NOMO-1 treated with dmso at 0.1 percent for 144 hours (cell line): Measurements from ENCODE around the gene NBEA.
"Not testable (repeated sequence)": the region's sequence is repeated elsewhere in the genome, so short reads cannot be mapped to it uniquely, and the experiment has no call there.

Source experiments
- DNase-seq: peaks from one replicate; lab custom pipeline; 2025; ENCODE audit not compliant: unreplicated experiment; lab: John Stamatoyannopoulos, UW

The NBEA gene

GRCh38 chr13:34944274-34944634 is 2.2 kb downstream of the NBEA start:
- DNase-seq: no peak

DNA sequence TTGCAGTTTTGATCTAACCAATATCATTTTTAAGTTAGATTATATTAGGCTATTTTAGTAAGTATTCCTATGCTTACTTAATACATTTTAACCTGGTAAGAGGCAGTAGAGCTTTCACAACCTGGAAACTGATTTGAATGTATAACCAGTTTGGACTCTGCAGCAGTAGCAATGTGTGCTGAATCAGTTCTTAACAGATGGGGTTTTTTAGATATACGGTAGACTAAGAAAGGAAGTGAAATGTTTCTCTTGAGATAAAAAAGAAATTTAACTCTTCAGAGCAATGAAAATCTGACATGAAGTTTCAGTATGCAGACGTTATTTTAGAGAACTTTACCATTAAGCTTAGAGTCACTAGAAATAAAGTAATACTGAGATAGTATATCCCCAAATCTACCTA is 2.7 kb downstream of the NBEA start:
- no peak for DNase-seq

GRCh38 chr13:34951528-34951927 is 9.5 kb downstream of the NBEA start:
- no peak for DNase-seq

- no peak for DNase-seq
Observed at GRCh38 chr13:34959489-34959888, 17.4 kb downstream of the NBEA start.

DNA sequence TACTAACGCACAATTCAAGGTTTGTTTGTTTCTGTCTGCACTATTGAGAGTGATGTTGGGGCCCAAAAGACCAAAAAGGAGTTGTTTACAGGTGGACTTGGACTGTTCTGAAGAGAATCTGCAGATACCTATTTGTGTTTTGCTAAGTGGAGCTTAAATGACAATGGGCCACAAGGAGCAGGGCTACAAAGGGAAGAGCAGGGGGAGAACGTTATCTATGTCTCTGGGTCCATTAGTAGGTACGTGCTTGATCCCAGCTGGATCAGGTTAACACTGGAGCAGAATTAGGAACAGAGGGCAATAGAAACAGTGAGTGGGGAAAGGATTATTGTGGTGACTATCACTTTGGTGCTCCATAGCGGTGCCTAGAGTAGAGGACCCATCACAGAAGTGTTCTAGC is 22.5 kb downstream of the NBEA start:
- DNase-seq: no peak

GRCh38 chr13:34967851-34968562 is 25.9 kb downstream of the NBEA start:
- DNase-seq: no peak

DNA sequence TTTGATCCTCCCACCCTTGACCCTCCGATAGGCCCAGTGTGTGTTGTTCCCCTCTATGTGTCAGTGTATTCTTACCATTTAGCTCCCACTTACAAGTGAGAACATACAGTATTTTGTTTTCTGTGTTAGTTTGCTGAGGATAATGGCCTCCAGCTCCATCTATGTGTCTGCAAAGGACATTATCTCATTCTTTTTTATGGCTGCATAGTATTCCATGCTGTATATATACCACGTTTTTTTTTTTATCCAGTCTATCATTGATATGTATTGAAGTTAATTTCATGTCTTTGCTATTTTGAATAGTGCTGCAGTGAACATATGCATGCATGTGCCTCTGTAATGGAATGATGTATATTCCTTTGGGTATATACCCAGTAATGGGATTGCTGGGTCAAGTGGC is 27.5 kb downstream of the NBEA start:
- DNase-seq: not testable (repeated sequence)

- no peak for DNase-seq
Observed at GRCh38 chr13:34970961-34971360, 28.9 kb downstream of the NBEA start.

GRCh38 chr13:34971473-34971872 is 29.4 kb downstream of the NBEA start:
- no peak for DNase-seq

GRCh38 chr13:34985199-34985598 is 43.1 kb downstream of the NBEA start:
- DNase-seq: not testable (repeated sequence)

GRCh38 chr13:34988330-34988791 is 46.3 kb downstream of the NBEA start:
- DNase-seq: no peak

DNA sequence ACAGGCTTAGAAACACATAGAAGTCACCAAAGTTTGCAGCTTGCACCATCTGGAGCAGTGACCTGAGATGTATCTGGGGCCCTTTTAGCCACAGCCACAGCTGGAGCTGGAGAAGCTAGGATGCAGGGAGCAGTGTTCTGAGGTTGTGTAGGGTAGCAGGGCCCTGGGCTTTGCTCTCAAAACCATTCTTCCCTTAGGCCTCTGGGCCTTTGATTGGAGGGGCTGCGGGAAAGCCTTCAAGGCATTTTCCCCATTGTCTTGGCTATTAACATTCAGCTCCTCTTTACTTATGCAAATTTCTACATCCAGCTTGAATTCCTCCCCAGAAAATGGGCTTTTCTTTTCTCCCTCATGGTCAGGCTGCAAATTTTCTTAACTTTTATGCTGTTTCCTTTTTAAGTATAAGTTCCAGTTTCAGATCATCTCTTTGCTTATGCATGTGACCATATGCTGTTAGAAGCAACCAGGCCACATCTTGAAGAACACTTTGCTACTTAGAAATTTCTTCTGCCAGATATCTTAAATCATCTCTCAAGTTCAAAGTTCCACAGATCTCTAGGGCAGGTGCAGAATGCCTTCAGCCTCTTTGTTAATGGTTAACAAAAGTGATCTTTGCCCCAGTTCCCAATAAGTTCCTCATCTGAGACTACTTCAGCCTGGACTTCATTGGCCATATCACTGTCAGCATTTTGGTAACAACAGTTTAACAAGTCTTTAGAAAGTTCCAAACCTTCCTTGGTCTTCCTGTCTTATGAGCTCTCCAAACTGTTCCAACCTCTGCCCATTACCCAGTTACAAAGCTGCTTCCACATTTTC is 48.5 kb downstream of the NBEA start:
- DNase-seq: no peak

DNA sequence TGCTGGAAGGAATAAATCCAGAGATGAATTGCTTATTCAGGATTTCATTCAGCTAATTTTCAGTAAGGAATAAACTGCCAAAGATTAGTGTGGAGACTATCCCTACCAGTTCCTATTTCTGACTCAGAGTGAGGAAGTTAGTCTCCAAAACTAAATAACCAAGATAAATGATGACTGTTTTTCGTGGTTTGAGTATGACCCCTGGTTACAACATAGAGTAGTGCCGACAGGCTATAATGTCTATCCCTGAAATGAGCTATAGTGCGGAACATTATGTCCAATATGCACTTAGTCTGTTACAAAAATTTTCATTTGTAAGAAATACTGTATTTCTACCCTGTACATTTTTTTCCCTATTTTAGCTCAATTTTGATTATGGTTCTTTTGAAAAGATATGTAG is 51.4 kb downstream of the NBEA start:
- no peak for DNase-seq

- not testable (repeated sequence) for DNase-seq
Observed at GRCh38 chr13:35003734-35004133, 61.7 kb downstream of the NBEA start.

- DNase-seq: no peak
Observed at GRCh38 chr13:35005051-35005450, 63.0 kb downstream of the NBEA start.

GRCh38 chr13:35014606-35015213 is 72.6 kb downstream of the NBEA start:
- DNase-seq: no peak

- no peak for DNase-seq
Observed at GRCh38 chr13:35016362-35017112, 74.5 kb downstream of the NBEA start.

GRCh38 chr13:35025314-35025713 is 83.2 kb downstream of the NBEA start:
- no peak for DNase-seq

DNA sequence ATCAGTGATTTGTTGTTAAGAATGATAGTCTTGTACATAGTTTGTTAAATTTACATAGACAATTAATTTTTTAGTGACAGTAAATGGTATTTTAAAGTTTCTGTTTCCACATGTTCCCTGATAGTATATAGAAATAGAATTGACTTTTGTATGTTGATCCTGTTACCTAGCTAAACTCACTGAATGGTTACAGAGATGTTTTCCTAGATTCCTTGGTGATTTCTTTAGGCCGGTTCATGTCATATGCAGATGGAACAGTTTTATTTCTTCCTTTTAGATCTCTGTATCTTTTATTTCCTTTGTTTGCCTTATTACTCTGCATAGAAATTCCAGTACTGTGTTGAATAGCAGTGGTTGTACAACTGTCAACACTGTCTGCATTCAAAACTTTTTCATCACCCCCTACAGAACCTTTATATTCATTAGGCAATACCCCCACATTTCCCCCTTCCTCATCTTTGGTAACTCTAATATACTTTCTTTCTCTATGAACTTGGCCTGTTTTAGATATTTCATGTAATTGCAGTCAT is 86.3 kb downstream of the NBEA start:
- DNase-seq: no peak

GRCh38 chr13:35039012-35039411 is 96.9 kb downstream of the NBEA start:
- no peak for DNase-seq

GRCh38 chr13:35046587-35046986 is 104.5 kb downstream of the NBEA start:
- no peak for DNase-seq
